Neural cell (in vitro differentiated cells): ENCODE data around the gene TMTC1. TPM values are rescaled to one million over a fixed set of nuclear protein-coding genes. Genes with fewer than 3 reads are reported as not detected.
"Not testable (repeated sequence)": the region's sequence is repeated elsewhere in the genome, so short reads cannot be mapped to it uniquely, and the experiment has no call there.

Experiments
- H2AFZ ChIP-seq: fragments of 200-600, 300-800 bp; sonication (generic), shearing (Covaris generic); 2 replicates; pipeline ENCODE4 v1.6.0; 2014; ENCODE audit warnings: low read depth, mild to moderate bottlenecking, antibody characterized with exemption, low read length, moderate library complexity
- H3F3A ChIP-seq: fragments of 200-600 bp; shearing (Covaris generic); 2 replicates; pipeline ENCODE4 v1.6.1; 2016; ENCODE audit warnings: mild to moderate bottlenecking, moderate library complexity, mixed read lengths, antibody characterized with exemption, low read length; ENCODE audit not compliant: insufficient read depth, poor library complexity, severe bottlenecking
- H3K27ac ChIP-seq: fragments of 200-600, 300-800 bp; sonication (generic), shearing (Covaris generic); 2 replicates; pipeline ENCODE4 v1.5.1; 2014; ENCODE audit warnings: mild to moderate bottlenecking, low read length, moderate library complexity
- H3K27me3 ChIP-seq: fragments of 300-800, 200-600 bp; sonication (generic), shearing (Covaris generic); 2 replicates; pipeline ENCODE4 v1.6.0; 2014; ENCODE audit warnings: mild to moderate bottlenecking, low read depth, low read length, moderate library complexity; ENCODE audit not compliant: insufficient read depth
- H3K36me3 ChIP-seq: fragments of 300-800, 200-600 bp; sonication (generic), shearing (Covaris generic); 2 replicates; pipeline ENCODE4 v1.5.1; 2014; ENCODE audit warnings: mild to moderate bottlenecking, antibody characterized with exemption, low read length, moderate library complexity; ENCODE audit not compliant: insufficient read depth
- H3K4me2 ChIP-seq: fragments of 300-800, 200-600 bp; sonication (generic), shearing (Covaris generic); 2 replicates; pipeline ENCODE4 v1.6.0; 2014; ENCODE audit warnings: mild to moderate bottlenecking, low read length
- H3K4me3 ChIP-seq: fragments of 300-800, 200-600 bp; sonication (generic), shearing (Covaris generic); 2 replicates; pipeline ENCODE4 v1.5.1; 2014; ENCODE audit warnings: mild to moderate bottlenecking, low read length, moderate library complexity
- H3K79me2 ChIP-seq: fragments of 200-600 bp; shearing (Covaris generic); replicated peaks from 2 replicates; pipeline ENCODE4 v1.6.0; 2014; ENCODE audit warnings: mild to moderate bottlenecking, low read length, moderate library complexity; ENCODE audit not compliant: insufficient read depth
- H3K9ac ChIP-seq: fragments of 300-800, 200-600 bp; sonication (generic), shearing (Covaris generic); 2 replicates; pipeline ENCODE4 v1.6.1; 2016; ENCODE audit warnings: mild to moderate bottlenecking, low read length, mixed read lengths
- H3K9me2 ChIP-seq: fragments of 200-600 bp; shearing (Covaris generic); 2 replicates; pipeline ENCODE4 v1.6.1; 2016; ENCODE audit warnings: mild to moderate bottlenecking, low read length, mixed read lengths; ENCODE audit not compliant: insufficient read depth
- H3K9me3 ChIP-seq: fragments of 200-600, 300-800 bp; sonication (generic), shearing (Covaris generic); 2 replicates; pipeline ENCODE4 v1.6.1; 2016; ENCODE audit warnings: mild to moderate bottlenecking, mixed run types, low read length, moderate library complexity, mixed read lengths
- H4K20me1 ChIP-seq: fragments of 200-600 bp; shearing (Covaris generic); 2 replicates; pipeline ENCODE4 v1.6.1; 2016; ENCODE audit warnings: mild to moderate bottlenecking, mixed run types; ENCODE audit not compliant: insufficient read depth
- CTCF ChIP-seq: fragments of 450-650 bp; IDR thresholded peaks from 2 replicates; pipeline ENCODE4 v1.5.1; 2014; ENCODE audit warnings: antibody characterized with exemption, mild to moderate bottlenecking, moderate library complexity; ENCODE audit not compliant: poor library complexity, severe bottlenecking
- EP300 ChIP-seq: fragments of 450-650 bp; conservative IDR thresholded peaks from 2 replicates; pipeline ENCODE4 v1.6.1; 2014; ENCODE audit warnings: antibody characterized with exemption, mild to moderate bottlenecking, moderate library complexity; ENCODE audit not compliant: poor library complexity, severe bottlenecking
- EZH2 ChIP-seq: fragments of 200-600, 300-800 bp; shearing (Covaris generic), sonication (generic); IDR thresholded peaks from 2 replicates; pipeline ENCODE4 v1.6.1; 2014; ENCODE audit warnings: antibody characterized with exemption, low read length, borderline replicate concordance, mild to moderate bottlenecking; ENCODE audit not compliant: insufficient read depth, poor library complexity, severe bottlenecking
- MXI1 ChIP-seq: fragments of 450-650 bp; conservative IDR thresholded peaks from 2 replicates; pipeline ENCODE4 v1.6.1; 2014; ENCODE audit warnings: antibody characterized with exemption, mild to moderate bottlenecking; ENCODE audit not compliant: poor library complexity, severe bottlenecking
- POLR2AphosphoS5 ChIP-seq: IDR thresholded peaks from 2 replicates; pipeline ENCODE4 v1.6.1; 2012
- RAD21 ChIP-seq: fragments of 450-650 bp; conservative IDR thresholded peaks from 2 replicates; pipeline ENCODE4 v1.6.1; 2014; ENCODE audit warnings: antibody characterized with exemption, mild to moderate bottlenecking, moderate library complexity
- REST ChIP-seq: IDR thresholded peaks from 2 replicates; pipeline ENCODE4 v1.6.1; 2012; ENCODE audit warnings: borderline replicate concordance
- SMC3 ChIP-seq: fragments of 450-650 bp; conservative IDR thresholded peaks from 2 replicates; pipeline ENCODE4 v1.6.1; 2014; ENCODE audit warnings: antibody characterized with exemption, mild to moderate bottlenecking, moderate library complexity; ENCODE audit not compliant: poor library complexity
- TAF1 ChIP-seq: IDR thresholded peaks from 2 replicates; pipeline ENCODE4 v1.6.1; 2012; ENCODE audit warnings: low read depth
- polyA plus RNA-seq: library from polyadenylated mRNA; depleted of rRNA; stranded (reverse); fragments of >200 nt; gene quantifications from 2 replicates; pipeline ENCODE4 v1.2.3, GENCODE V29; 2014

Gene TMTC1
- polyA plus RNA-seq, 1 donor from 2014 or later: 10.0 TPM

GRCh38 chr12:29634057-29634456, 149.7 kb downstream of the TMTC1 start:
- Histone ChIP-seq H3K27me3 (no peaks in the 10 kb centered on the region), H3K9ac (no peak overlapping the region), H3K4me2 (no peak overlapping the region), H3K36me3 (no peaks in the 10 kb centered on the region), H3K27ac (no peak overlapping the region), H3K79me2 (no peaks in the 10 kb centered on the region), H4K20me1 (no peaks in the 10 kb centered on the region), H3F3A (no peaks in the 10 kb centered on the region), H3K4me3 (no peak overlapping the region), H3K9me3 (no peaks in the 10 kb centered on the region), H2AFZ (no peak overlapping the region), H3K9me2 (no peaks in the 10 kb centered on the region)
- TF ChIP-seq MXI1: no peak
- TF ChIP-seq REST: no peak
- TF ChIP-seq EP300: no peak
- no peak for TF ChIP-seq RAD21
- no peak for TF ChIP-seq EZH2
- no peak for TF ChIP-seq CTCF
- TF ChIP-seq TAF1: no peak
- TF ChIP-seq POLR2AphosphoS5: no peak
- no peak for TF ChIP-seq SMC3

GRCh38 chr12:29630164-29630563, 153.6 kb downstream of the TMTC1 start:
- not testable (repeated sequence) for H3K9me3 ChIP-seq, H2AFZ ChIP-seq, H3K4me2 ChIP-seq, H3K9me2 ChIP-seq, H3K36me3 ChIP-seq, H3F3A ChIP-seq, H3K9ac ChIP-seq, H3K79me2 ChIP-seq, H3K27me3 ChIP-seq, H3K27ac ChIP-seq, H4K20me1 ChIP-seq, H3K4me3 ChIP-seq

- H2AFZ ChIP-seq: no peak overlapping the region
- no peaks in the 10 kb centered on the region for H3F3A ChIP-seq
- no peaks in the 10 kb centered on the region for H3K9me2 ChIP-seq
- no peak for TF ChIP-seq RAD21
- TF ChIP-seq REST: no peak
- TF ChIP-seq EP300: no peak
- no peak for TF ChIP-seq EZH2
- TF ChIP-seq TAF1: no peak
- no peak for TF ChIP-seq MXI1
- TF ChIP-seq POLR2AphosphoS5: no peak
- no peak for TF ChIP-seq CTCF
- TF ChIP-seq SMC3: no peak
- H3K9ac ChIP-seq: no peak overlapping the region
- no peaks in the 10 kb centered on the region for H4K20me1 ChIP-seq
- H3K4me3 ChIP-seq: no peak overlapping the region
- no peaks in the 10 kb centered on the region for H3K79me2 ChIP-seq
- H3K4me2 ChIP-seq: no peak overlapping the region
- no peaks in the 10 kb centered on the region for H3K27me3 ChIP-seq
- no peaks in the 10 kb centered on the region for H3K9me3 ChIP-seq
- H3K36me3 ChIP-seq: no peaks in the 10 kb centered on the region
- no peak overlapping the region for H3K27ac ChIP-seq
These were observed 156.5 kb downstream of the TMTC1 start for GRCh38 chr12:29627221-29627620.
